Psoas muscle (tissue), 8 donors: Measurements from ENCODE around the gene ZNF491. TPM values are rescaled to one million over a fixed set of nuclear protein-coding genes. Genes with fewer than 3 reads are reported as not detected.

Experiments
- ATAC-seq, 4 donors: fragments of 200-7000 bp; cut with Tn5 transposase; one replicate each; pipeline ENCODE4 v1.9.1; 2020; ENCODE audit warnings: moderate library complexity in 3 of 4, mild to moderate bottlenecking in 2 of 4
- DNase-seq, 2 donors: peaks; one replicate each; pipeline ENCODE4 v3.0.0-alpha.2; 2020
- H3K27ac ChIP-seq: fragments of 200-600 bp; one replicate; pipeline ENCODE4 v1.8.0; 2022
- H3K27me3 ChIP-seq, 3 donors: fragments of 200-600 bp in 1 of 3; one replicate each; pipeline versions ENCODE4 v1.6.1 to v1.8.0; 2013 to 2022; ENCODE audit warnings: low read length in 2 of 3, mild to moderate bottlenecking in 2 of 3, moderate library complexity in 1 of 3; ENCODE audit not compliant: insufficient read depth in 3 of 3
- H3K36me3 ChIP-seq, 2 donors: fragments of 200-600 bp in 1 of 2; one replicate each; pipeline versions ENCODE4 v1.6.1 to v1.8.0; 2013 to 2022; ENCODE audit warnings: low read depth in 1 of 2, mild to moderate bottlenecking in 1 of 2, moderate library complexity in 1 of 2; ENCODE audit not compliant: insufficient read depth in 1 of 2
- H3K4me1 ChIP-seq: fragments of 200-600 bp; one replicate; pipeline ENCODE4 v1.8.0; 2022
- H3K4me3 ChIP-seq: fragments of 200-600 bp; one replicate; pipeline ENCODE4 v1.8.0; 2022; ENCODE audit warnings: mild to moderate bottlenecking
- H3K9me3 ChIP-seq: fragments of 200-600 bp; one replicate; pipeline ENCODE4 v1.8.0; 2022
- CTCF ChIP-seq: fragments of 200-600 bp; IDR thresholded peaks from one replicate; pipeline ENCODE4 v1.8.0; 2022; ENCODE audit warnings: antibody characterized with exemption
- WGBS, 3 donors: extraction: QIAGEN DNeasy Blood & Tissue Kit; methylation state at CpG; one replicate each; pipeline versions ENCODE4 v1.1.6 to v1.1.7; 2013; 5-methylcytosine and 5-hydroxymethylcytosine counted together
- intact Hi-C, 2 donors: fragments of 100-400 bp; cut with DNase I; formaldehyde crosslinking; loops; one replicate each; pipeline versions ENCODE4 v1.11.0 to v1.14.2; 2022
- long read RNA-seq, 2 donors: library from polyadenylated mRNA; unstranded; transcript quantifications; one replicate each; pipeline ENCODE4 v2.0.0, GENCODE V29; 2021
- polyA plus RNA-seq, 3 donors: library from polyadenylated mRNA; stranded (reverse); fragments of 200-250 nt; gene quantifications; one replicate each; pipeline ENCODE4 v1.2.3, GENCODE V29; 2013
- total RNA-seq, 4 donors: library from RNA; stranded (reverse); fragmentation: NEBNext Ultra II Directional in 2 of 4; extraction: Animal tissue kit (Norgen Biotek cat#: 25700) in 2 of 4; gene quantifications; one replicate each; pipeline versions ENCODE4 v1.2.1 to v1.2.4, GENCODE V29; 2021 to 2023
- donor health status: healthy with polysubstance abuse.
- donor health status: DM: no; HTN: no; CAD: no; lungs with moderate emphysema.
- donor health status: Bipolar disorder and iron deficiency.
- donor health status: healthy.
- donor health status: DM: yes; HTN: yes; CAD: no.
- donor health status: DM: no; HTN: no; CAD: no.
- donor health status: DM: no; HTN: no; CAD: no.
- donor health status: DM: yes; HTN: yes; CAD: no.

The ZNF491 gene
- total RNA-seq (1 to 10 TPM in 2 of 4 donors, under 1 TPM in 2; 0.66 to 1.9 (median 1.1) TPM), polyA plus RNA-seq (1 to 10 TPM in 1 of 3 donors, under 1 TPM in 2; 0.44 to 1.2 (median 0.53) TPM)
- long read RNA-seq, donor 1: 0 reads
- long read RNA-seq, donor 2: 0 reads

- Histone ChIP-seq H3K4me3 (peak within 1 kb of the TSS; percentile 93), H3K9me3 (no peaks in the 10 kb centered on the region), H3K27ac (peak within 1 kb of the TSS; percentile 87), H3K4me1 (peaks cover 14% of the 10 kb centered on the region), H3K27me3 (no peaks in the 10 kb centered on the region), H3K36me3 (no peaks in the 10 kb centered on the region)
- DNase-seq (peak; percentile 91 to 94), ATAC-seq (peak; percentile 98 to 99 (median 98))
- peak; percentile 14 for TF ChIP-seq CTCF
- 0 to 1% (median 0%) methylated on average over 54 to 56 of the region's 56 CpGs for WGBS, 3 donors
- intact Hi-C loops: loop anchor here (5.0 kb wide), 2 partner anchors 124 to 189 kb away; no protein-coding TSS in a partner anchor
Observed at GRCh38 chr19:11798391-11799330, at the start of gene ZNF491. TSS of gene ZNF491 (plus strand) at chr19:11798523. CDS start at chr19:11805954, 7,431 bp downstream.

- Histone ChIP-seq H3K9me3 (peaks cover 24% of the 10 kb centered on the region), H3K36me3 (no peaks in the 10 kb centered on the region), H3K4me1 (no peaks in the 10 kb centered on the region), H3K27me3 (no peaks in the 10 kb centered on the region), H3K27ac (no peak overlapping the region), H3K4me3 (no peak overlapping the region)
- no peak for DNase-seq
- WGBS, 3 donors: 32 to 60% (median 56%) methylated on average over 2 of the region's 2 CpGs
- TF ChIP-seq CTCF: no peak
- intact Hi-C loops: no loop called here
- ATAC-seq: no peak
Observed at GRCh38 chr19:11749751-11750150, 48.6 kb upstream of the ZNF491 start.

- 55 to 85% (median 79%) methylated on average over 2 of the region's 2 CpGs for WGBS, 3 donors
- no peaks in the 10 kb centered on the region for H3K27me3 ChIP-seq
- H3K4me3 ChIP-seq: no peak overlapping the region
- H3K4me1 ChIP-seq: no peaks in the 10 kb centered on the region
- no peak for TF ChIP-seq CTCF
- no peak overlapping the region for H3K27ac ChIP-seq
- no peak for DNase-seq
- intact Hi-C loops: no loop called here
- H3K9me3 ChIP-seq: peaks cover 24% of the 10 kb centered on the region
- ATAC-seq: no peak
- no peaks in the 10 kb centered on the region for H3K36me3 ChIP-seq
Observed at GRCh38 chr19:11752244-11752736, 46.0 kb upstream of the ZNF491 start.

GRCh38 chr19:11754663-11755062 is 43.7 kb upstream of the ZNF491 start:
- H3K4me3 ChIP-seq: no peak overlapping the region
- TF ChIP-seq CTCF: no peak
- peaks cover 8% of the 10 kb centered on the region for H3K9me3 ChIP-seq
- DNase-seq (no peak), ATAC-seq (no peak)
- WGBS, 3 donors: 87 to 90% (median 88%) methylated on average over 4 of the region's 4 CpGs
- H3K36me3 ChIP-seq: no peaks in the 10 kb centered on the region
- no peaks in the 10 kb centered on the region for H3K27me3 ChIP-seq
- no peak overlapping the region for H3K27ac ChIP-seq
- H3K4me1 ChIP-seq: no peaks in the 10 kb centered on the region
- intact Hi-C loops: no loop called here
